Gastrocnemius medialis (tissue), 4 donors: ENCODE measurements around the gene CCDC92. TPM values are rescaled to one million over a fixed set of nuclear protein-coding genes. Genes with fewer than 3 reads are reported as not detected.

Source experiments
- ATAC-seq, 2 donors: fragments of 150-250 bp; one replicate each; pipeline ENCODE4 v1.9.1; 2016
- DNase-seq, 2 donors: peaks; one replicate each; pipeline ENCODE4 v3.0.0-alpha.2; 2019
- H3K27ac ChIP-seq, 4 donors: fragments of 200-600 bp; sonication (generic); 1 replicate in 1 of 4; 2 replicates in 3 of 4; pipeline ENCODE4 v1.5.1; 2016 to 2018; ENCODE audit warnings: mild to moderate bottlenecking in 2 of 4, moderate library complexity in 1 of 4
- H3K27me3 ChIP-seq, 3 donors: fragments of 200-600 bp; sonication (generic) in 2 of 3; 1 replicate in 1 of 3; 2 replicates in 2 of 3; pipeline versions ENCODE4 v1.5.1 to v1.6.0; 2016 to 2019; ENCODE audit warnings: mild to moderate bottlenecking in 1 of 3, moderate library complexity in 1 of 3
- H3K36me3 ChIP-seq, 2 donors: fragments of 200-600 bp; sonication (generic) in 1 of 2; one replicate each; pipeline ENCODE4 v1.5.1; 2017 to 2018
- H3K4me1 ChIP-seq, 2 donors: fragments of 200-600 bp; sonication (generic) in 1 of 2; one replicate each; pipeline ENCODE4 v1.5.1; 2016 to 2017; ENCODE audit warnings: mild to moderate bottlenecking in 2 of 2
- H3K4me3 ChIP-seq, 4 donors: fragments of 200-600 bp; sonication (generic) in 3 of 4; 1 replicate in 1 of 4; 2 replicates in 3 of 4; pipeline ENCODE4 v1.5.1; 2016 to 2019; ENCODE audit warnings: mild to moderate bottlenecking in 2 of 4
- H3K9me3 ChIP-seq, 3 donors: fragments of 200-600 bp; sonication (generic) in 2 of 3; 1 replicate in 1 of 3; 2 replicates in 2 of 3; pipeline ENCODE4 v1.5.1; 2016 to 2019
- POLR2A ChIP-seq, 2 donors: fragments of 450-650 bp; IDR thresholded peaks; one replicate each; pipeline ENCODE4 v1.6.1; 2017; ENCODE audit warnings: antibody characterized with exemption in 2 of 2, mild to moderate bottlenecking in 2 of 2, moderate library complexity in 2 of 2
- in situ Hi-C, 4 donors: fragments of 200-750 bp; cut with MboI; loops; one replicate each; pipeline versions ENCODE4 v1.15.0 to v1.8.0; 2017; ENCODE audit warnings: low sequenced_read_pairs in 4 of 4
- intact Hi-C: fragments of 100-400 bp; cut with DNase I; formaldehyde crosslinking; loops from one replicate; pipeline ENCODE4 v1.15.1; 2023; ENCODE audit warnings: low total_unique reads
- total RNA-seq, 4 donors: library from RNA; depleted of rRNA; stranded (reverse); fragments of >200 nt; gene quantifications; one replicate each; pipeline versions ENCODE4 v1.1.0 to v1.2.3, GENCODE V29; 2016
- TF ChIP-seq, protein P1 (sequence below), 5 experiments: fragments of 450-650 bp in 3 of 5; fragments of 200-600 bp in 2 of 5; sonication (generic) in 2 of 5; IDR thresholded peaks in 4 of 5; conservative IDR thresholded peaks in 1 of 5; 1 replicate in 4 of 5; 2 replicates in 1 of 5; pipeline ENCODE4 v1.5.1; 2016 to 2019; ENCODE audit warnings: antibody characterized with exemption in 5 of 5, mild to moderate bottlenecking in 3 of 5, moderate library complexity in 3 of 5

CCDC92 gene
- total RNA-seq, 4 donors from 2014 or later = 21.1 to 29.1 (median 23.7) TPM

DNA sequence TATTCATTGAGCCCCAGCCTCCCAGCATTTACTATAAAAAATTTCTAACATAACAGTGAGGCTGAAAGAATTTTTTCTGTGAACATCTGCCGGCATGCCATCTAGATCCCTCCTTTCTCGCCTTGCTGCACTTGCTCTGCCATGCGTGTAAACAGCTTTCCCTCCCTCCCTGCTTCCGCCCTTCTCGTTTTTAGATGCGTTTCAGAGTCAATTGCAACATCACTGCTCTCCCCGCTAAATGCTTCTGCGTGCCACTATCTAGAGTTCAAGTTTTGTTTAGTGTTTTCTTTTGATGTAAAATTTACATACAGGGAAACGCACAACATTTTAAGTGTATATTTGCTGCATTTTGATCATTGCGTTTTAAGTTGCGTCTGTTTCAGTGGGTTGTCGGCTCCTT is 83.6 kb downstream of the CCDC92 start:
- ATAC-seq (no peak), DNase-seq (no peak)
- Histone ChIP-seq H3K9me3 (no peaks in the 10 kb centered on the region), H3K4me1 (no peaks in the 10 kb centered on the region), H3K36me3 (no peaks in the 10 kb centered on the region), H3K4me3 (no peak overlapping the region), H3K27me3 (peaks cover 0 to 11% (median 10%) of the 10 kb centered on the region in 3 donors), H3K27ac (no peak overlapping the region)
- TF ChIP-seq, protein P1, sequence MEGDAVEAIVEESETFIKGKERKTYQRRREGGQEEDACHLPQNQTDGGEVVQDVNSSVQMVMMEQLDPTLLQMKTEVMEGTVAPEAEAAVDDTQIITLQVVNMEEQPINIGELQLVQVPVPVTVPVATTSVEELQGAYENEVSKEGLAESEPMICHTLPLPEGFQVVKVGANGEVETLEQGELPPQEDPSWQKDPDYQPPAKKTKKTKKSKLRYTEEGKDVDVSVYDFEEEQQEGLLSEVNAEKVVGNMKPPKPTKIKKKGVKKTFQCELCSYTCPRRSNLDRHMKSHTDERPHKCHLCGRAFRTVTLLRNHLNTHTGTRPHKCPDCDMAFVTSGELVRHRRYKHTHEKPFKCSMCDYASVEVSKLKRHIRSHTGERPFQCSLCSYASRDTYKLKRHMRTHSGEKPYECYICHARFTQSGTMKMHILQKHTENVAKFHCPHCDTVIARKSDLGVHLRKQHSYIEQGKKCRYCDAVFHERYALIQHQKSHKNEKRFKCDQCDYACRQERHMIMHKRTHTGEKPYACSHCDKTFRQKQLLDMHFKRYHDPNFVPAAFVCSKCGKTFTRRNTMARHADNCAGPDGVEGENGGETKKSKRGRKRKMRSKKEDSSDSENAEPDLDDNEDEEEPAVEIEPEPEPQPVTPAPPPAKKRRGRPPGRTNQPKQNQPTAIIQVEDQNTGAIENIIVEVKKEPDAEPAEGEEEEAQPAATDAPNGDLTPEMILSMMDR (IDR thresholded peaks at IDR 0.05 in 4 of 5, conservative IDR thresholded peaks at IDR 0.05 in 1 of 5) = no peak
- no peak for TF ChIP-seq POLR2A (IDR thresholded peaks at IDR 0.05)
- intact Hi-C loops = no loop called here
- in situ Hi-C loops = no loop called here

DNA sequence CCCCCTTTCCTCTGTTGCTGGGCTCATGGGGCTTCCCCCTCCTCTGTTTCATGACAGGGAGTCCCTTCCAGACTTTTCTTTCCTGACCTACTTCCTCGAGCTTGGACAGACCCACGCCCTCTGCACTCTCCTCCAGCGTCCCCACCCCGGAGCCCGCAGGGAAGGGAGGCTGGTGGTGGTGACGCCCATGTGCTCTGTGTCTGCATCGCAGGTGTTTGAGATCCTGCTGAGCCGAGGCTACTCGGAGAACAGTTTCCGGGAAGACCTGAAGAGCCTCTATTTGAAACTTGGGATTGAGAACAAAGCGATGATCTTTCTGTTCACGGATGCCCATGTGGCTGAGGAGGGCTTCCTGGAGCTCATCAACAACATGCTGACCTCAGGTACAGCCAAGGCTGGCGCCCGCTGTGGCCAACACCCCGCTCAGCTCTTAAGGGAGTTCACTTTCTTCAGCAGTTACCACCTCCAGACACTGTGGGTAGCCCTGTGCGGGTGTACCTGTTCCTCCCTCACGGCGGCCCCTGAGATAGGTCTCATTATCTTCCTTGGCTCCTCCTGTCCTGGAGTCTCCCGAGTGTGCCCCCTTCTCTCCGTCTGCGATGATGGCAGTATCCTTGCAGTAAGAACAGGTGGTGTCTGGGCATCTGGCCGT is 85.6 kb downstream of the CCDC92 start:
- TF ChIP-seq, protein P1 (IDR thresholded peaks at IDR 0.05 in 4 of 5, conservative IDR thresholded peaks at IDR 0.05 in 1 of 5) = no peak
- no peak for TF ChIP-seq POLR2A (IDR thresholded peaks at IDR 0.05)
- no peak overlapping the region for H3K4me3 ChIP-seq
- in situ Hi-C loops = no loop called here
- H3K36me3 ChIP-seq = no peaks in the 10 kb centered on the region
- intact Hi-C loops = no loop called here
- H3K4me1 ChIP-seq = no peaks in the 10 kb centered on the region
- DNase-seq = no peak
- no peak overlapping the region for H3K27ac ChIP-seq
- H3K9me3 ChIP-seq = no peaks in the 10 kb centered on the region
- ATAC-seq = no peak
- H3K27me3 ChIP-seq = peaks cover 0 to 11% (median 11%) of the 10 kb centered on the region in 3 donors

DNA sequence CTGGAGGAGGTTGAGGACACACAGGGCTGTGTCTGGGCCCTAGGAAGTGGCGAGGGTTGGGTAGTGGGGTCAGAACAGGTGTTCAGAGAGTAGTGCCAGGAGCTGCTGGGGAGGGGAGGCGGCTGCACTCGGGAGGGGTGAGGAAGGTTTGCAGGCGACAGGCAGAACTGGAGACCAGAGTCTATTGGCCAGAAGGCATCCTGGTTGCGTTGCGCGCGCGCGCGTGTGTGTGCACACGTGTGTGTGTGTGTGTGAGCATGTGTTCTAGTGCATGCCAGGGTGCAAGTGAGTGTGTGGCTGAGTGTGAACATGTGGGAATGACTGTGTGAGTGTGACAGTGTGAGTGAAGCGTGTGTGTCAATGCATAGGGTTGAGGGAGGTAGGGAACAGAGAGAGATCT is 86.4 kb downstream of the CCDC92 start:
- no peak overlapping the region for H3K27ac ChIP-seq
- H3K4me3 ChIP-seq = no peak overlapping the region
- ATAC-seq = no peak
- no peaks in the 10 kb centered on the region for H3K36me3 ChIP-seq
- in situ Hi-C loops = no loop called here
- intact Hi-C loops = no loop called here
- no peaks in the 10 kb centered on the region for H3K9me3 ChIP-seq
- no peak for DNase-seq
- TF ChIP-seq POLR2A (IDR thresholded peaks at IDR 0.05) = no peak
- TF ChIP-seq, protein P1 (IDR thresholded peaks at IDR 0.05 in 4 of 5, conservative IDR thresholded peaks at IDR 0.05 in 1 of 5) = no peak
- H3K27me3 ChIP-seq = peaks cover 0 to 14% (median 11%) of the 10 kb centered on the region in 3 donors
- H3K4me1 ChIP-seq = no peaks in the 10 kb centered on the region

Other genes with a start within 250 kb of the CCDC92 start
- gene DNAH10, start 210.5 kb downstream of the CCDC92 start, total RNA-seq = under 1 TPM in 2 of 4 donors, not detected in 2; 0.18 to 0.65 TPM
- gene ZNF664, start 384 bp upstream of the CCDC92 start, total RNA-seq = 10 to 100 TPM; 18.1 to 37.0 (median 32.6) TPM